ENCODE measurements around the gene ATG101.

The ATG101 gene

GRCh38 chr12:52026263-52026662 lies 43.5 kb upstream of the ATG101 start:
- no peak for DNase-seq (ENCODE audit: low read depth)
- H3K4me3 ChIP-seq (ENCODE audit: low read length): no peak overlapping the region
- TF ChIP-seq CTCF (IDR thresholded peaks at IDR 0.05; ENCODE audit: insufficient read depth, low read depth, low read length, missing control alignments): no peak

- no peak overlapping the region for H3K4me3 ChIP-seq (ENCODE audit: low read length)
- no peak for TF ChIP-seq CTCF (IDR thresholded peaks at IDR 0.05; ENCODE audit: insufficient read depth, low read depth, low read length, missing control alignments)
- no peak for DNase-seq (ENCODE audit: low read depth)
These were observed 42.5 kb upstream of the ATG101 start for GRCh38 chr12:52027085-52027843.

GRCh38 chr12:52029685-52030084 lies 40.1 kb upstream of the ATG101 start:
- TF ChIP-seq CTCF (IDR thresholded peaks at IDR 0.05; ENCODE audit: insufficient read depth, low read depth, low read length, missing control alignments): no peak
- no peak for DNase-seq (ENCODE audit: low read depth)
- no peak overlapping the region for H3K4me3 ChIP-seq (ENCODE audit: low read length)

GRCh38 chr12:52032446-52032803 lies 37.4 kb upstream of the ATG101 start:
- peak; percentile 36 for DNase-seq (ENCODE audit: low read depth)
- H3K4me3 ChIP-seq (ENCODE audit: low read length): peak overlapping the region; percentile 35
- no peak for TF ChIP-seq CTCF (IDR thresholded peaks at IDR 0.05; ENCODE audit: insufficient read depth, low read depth, low read length, missing control alignments)

GRCh38 chr12:52032804-52033445 lies 36.9 kb upstream of the ATG101 start:
- H3K4me3 ChIP-seq (ENCODE audit: low read length): peak overlapping the region; percentile 35
- DNase-seq (ENCODE audit: low read depth): peak; percentile 98
- no peak for TF ChIP-seq CTCF (IDR thresholded peaks at IDR 0.05; ENCODE audit: insufficient read depth, low read depth, low read length, missing control alignments)

- no peak for DNase-seq (ENCODE audit: low read depth)
- TF ChIP-seq CTCF (IDR thresholded peaks at IDR 0.05; ENCODE audit: insufficient read depth, low read depth, low read length, missing control alignments): no peak
- H3K4me3 ChIP-seq (ENCODE audit: low read length): peak overlapping the region; percentile 32
These were observed 36.2 kb upstream of the ATG101 start for GRCh38 chr12:52033446-52034140.
